GM21619 (cell line): ENCODE data around the gene APOE.
"Not testable (repeated sequence)": the region's sequence is repeated elsewhere in the genome, so short reads cannot be mapped to it uniquely, and the experiment has no call there.

ENCODE experiments used
- ATAC-seq: cut with Tn5 transposase; IDR thresholded peaks from one replicate; pipeline ENCODE4 v1.9.1; 2021; ENCODE audit not compliant: unreplicated experiment

Gene APOE

DNA sequence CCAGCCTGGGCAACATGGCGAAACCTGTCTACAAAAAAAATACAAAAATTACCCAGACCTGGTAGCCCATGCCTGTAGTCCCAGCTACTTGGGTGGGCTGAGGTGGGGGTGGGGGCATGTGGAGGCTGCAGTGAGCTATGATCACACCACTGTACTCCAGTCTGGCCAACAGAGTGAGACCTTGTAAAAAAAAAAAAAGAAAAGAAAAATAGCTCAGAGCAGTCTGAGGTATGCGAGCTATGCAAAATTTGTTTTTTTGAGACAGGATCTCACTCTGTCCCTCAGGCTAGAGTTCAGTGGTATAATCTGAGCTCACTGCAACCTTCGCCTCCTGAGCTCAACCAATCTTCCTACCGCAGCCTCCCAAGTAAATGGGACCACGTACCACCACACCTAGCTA, 21.7 kb upstream of the APOE start:
- no peak for ATAC-seq

DNA sequence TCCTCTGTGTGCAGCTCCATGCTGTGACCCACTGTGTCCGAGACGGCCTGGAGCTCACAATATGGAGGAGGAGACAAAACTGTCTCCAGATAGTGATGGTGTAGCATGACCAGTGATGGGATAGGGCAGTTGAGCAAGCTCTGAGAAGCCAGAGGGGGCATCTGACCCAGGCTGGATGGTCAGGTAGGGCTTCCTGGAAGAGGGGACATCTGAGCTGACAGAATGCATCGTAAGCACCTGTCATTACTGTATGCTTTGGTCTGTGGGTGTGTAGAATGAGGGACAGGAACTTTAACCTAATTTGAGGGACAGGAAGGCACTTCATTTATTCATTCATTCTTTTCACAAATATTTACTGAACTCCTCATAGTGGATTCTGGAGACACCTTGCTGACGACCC, 21.0 kb upstream of the APOE start:
- no peak for ATAC-seq

- ATAC-seq: no peak
These were observed 19.5 kb upstream of the APOE start for GRCh38 chr19:44886141-44886540.

- ATAC-seq: no peak
These were observed 17.9 kb upstream of the APOE start for GRCh38 chr19:44887648-44888047.

DNA sequence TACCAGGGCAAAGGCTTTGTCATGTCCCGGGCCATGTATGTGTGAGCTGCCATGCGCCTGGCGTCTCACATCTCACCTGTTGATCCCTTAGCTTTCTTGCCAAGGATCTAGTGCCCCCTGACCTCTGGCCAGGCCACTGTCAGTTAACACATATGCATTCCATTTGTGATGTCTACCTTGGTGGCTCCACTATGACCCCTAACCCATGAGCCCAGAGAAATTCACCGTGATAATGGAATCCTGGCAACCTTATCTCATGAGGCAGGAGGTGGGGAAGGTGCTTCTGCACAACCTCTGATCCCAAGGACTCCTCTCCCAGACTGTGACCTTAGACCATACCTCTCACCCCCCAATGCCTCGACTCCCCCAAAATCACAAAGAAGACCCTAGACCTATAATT, 17.3 kb upstream of the APOE start:
- not testable (repeated sequence) for ATAC-seq

GRCh38 chr19:44889830-44890365, 15.7 kb upstream of the APOE start:
- ATAC-seq: no peak

DNA sequence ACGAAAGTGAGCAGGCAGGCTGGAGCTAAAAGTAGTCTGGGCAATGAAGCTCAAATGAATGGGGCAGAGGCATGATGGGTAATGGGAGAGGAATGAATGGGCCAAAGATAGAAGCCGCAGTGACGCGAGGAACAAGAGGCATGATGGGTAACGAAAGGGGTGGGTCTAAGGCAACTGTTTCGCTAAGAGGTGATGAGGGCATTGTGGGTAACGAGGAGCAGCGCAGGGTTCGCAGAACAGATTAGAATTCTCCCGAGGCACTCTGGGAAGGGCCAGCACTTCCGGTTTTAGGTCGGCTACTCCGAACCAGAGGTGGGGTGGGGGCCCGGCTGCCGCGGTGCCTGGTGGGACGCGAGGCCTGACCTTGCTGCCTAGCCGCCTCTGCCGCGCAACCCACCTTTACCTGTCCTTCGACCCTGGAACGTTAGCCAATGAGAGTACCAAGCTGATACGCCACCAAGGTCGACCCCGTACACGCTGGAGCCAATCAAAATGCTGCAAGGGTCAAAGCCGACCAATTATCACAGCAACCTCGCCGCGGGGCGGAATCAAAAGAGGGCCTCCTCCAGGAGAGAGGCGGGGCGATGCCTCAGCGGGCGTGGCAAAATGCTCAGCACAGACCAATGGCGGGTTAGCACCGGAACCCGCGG, 15.1 kb upstream of the APOE start:
- ATAC-seq: peak; percentile 80

DNA sequence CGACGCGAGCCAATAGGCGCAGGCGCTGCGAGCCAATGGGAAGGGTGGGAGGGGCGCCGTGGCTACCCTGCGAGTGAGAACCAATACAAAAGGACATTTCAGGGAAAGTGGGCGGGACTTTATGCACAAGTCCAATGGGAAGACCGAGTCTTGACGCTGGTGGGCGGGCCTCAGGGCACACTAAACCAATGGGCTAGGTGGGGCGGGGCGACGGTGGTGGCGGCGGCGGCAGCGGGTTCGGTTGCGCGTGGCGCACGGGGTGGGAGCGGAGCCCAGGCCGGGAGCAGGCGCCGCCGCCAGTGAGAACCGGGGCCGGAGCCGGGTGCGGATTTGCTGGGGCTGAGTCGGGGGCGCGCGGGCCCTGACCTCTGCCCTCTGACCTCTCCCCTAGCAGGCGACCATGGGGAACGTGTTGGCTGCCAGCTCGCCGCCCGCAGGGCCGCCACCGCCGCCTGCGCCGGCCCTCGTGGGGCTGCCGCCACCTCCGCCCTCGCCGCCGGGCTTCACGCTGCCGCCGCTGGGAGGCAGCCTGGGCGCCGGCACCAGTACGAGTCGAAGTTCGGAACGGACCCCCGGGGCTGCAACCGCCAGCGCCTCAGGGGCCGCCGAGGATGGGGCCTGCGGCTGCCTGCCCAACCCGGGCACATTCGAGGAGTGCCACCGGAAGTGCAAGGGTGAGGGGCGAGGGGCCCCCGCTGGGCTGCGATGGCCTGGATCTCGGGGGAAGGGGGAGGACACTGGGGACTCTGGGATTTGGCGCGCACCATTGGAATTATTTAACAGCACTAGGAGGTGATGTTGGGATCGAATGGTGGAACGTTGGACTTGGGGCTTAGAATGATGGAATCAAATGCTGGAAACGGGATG, 14.3 kb upstream of the APOE start, which contains the start of gene TOMM40:
TSS of gene TOMM40 (plus strand) at position 239 of the 867 bp plus-strand sequence. CDS start at position 401, 162 bp downstream.
- peak; percentile 52 for ATAC-seq

GRCh38 chr19:44892932-44893331, 12.7 kb upstream of the APOE start:
- no peak for ATAC-seq

DNA sequence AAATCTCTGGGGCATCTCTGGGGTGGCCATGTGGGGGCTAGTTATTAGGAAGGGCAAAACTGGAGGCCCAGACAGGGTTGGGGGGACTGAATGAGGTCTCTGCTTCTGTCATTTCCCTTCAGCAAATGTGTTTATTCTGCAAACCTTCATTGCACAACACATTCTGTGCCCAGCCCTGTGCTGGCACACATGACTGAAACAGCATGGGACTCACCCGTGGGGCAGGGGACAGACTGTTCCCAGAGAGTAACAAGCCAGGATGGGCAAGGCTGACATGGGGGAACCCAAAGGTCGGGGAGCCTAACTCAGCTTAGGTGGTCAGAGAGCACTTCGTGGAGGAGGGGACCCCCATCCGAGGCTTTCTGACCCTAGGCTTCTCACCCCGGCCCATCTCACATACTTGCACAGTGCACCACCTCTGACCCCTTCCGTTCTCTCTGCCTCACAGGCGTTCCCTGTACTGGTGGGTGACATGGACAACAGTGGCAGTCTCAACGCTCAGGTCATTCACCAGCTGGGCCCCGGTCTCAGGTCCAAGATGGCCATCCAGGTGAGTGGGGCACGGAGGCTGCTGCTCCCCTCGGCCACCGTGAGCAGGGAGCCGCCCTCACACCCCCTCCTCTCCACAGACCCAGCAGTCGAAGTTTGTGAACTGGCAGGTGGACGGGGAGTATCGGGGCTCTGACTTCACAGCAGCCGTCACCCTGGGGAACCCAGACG, 12.1 kb upstream of the APOE start:
- ATAC-seq: no peak

DNA sequence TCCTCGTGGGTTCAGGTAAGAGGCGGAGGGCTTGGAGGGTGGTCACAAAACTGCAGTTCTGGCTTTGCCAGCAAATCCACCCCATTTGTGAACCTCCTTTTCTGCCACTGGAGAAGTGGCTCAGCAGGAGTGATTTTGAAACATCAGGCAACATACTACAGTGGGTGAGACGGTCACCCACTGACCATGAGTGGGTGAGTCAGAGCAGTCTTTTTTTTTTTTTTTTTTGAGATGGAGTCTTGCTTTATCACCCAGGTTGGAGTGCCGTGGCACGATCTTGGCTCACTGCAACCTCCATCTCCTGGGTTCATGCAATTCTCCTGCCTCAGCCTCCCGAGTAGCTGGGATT, 11.6 kb upstream of the APOE start:
- no peak for ATAC-seq

DNA sequence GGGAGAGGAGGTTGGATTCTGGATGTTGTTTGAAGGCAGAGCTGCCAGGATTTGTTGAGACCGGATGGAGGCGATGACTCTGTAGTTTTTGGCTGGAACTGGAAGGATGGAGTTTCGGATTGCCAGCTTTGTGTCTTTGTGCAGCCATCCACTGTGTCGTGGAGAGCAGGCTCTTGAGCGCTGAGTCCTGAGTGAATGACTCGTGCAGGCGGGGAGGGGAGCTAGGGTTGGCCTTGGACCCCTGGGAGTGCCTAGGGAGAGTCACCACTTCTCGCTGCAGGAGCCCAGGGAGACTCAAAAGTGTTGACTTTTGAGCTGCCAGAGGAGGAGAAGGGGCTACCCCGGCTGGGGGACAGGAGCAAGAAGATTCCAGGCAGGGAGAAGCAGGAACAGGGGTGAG, 10.7 kb upstream of the APOE start:
- no peak for ATAC-seq

DNA sequence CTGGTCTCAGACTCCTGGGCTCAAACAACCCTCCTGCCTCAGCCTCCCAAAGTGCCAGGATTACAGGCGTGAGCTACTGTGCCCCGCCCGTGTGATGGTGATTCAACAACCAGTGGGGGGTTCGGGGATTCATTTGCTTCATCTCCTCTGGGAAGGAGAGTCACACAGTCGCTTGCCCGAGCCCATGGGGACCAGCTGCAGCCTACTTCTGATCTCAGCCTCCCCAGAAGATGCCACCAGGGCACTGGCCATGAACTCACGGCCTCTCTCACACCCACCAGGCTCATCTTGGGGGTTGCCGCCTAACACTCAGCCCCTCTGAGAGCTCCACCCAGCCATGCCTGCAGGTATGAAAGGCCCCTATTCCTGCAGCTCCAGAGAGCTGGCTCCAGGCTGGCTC, 7.8 kb upstream of the APOE start:
- no peak for ATAC-seq

DNA sequence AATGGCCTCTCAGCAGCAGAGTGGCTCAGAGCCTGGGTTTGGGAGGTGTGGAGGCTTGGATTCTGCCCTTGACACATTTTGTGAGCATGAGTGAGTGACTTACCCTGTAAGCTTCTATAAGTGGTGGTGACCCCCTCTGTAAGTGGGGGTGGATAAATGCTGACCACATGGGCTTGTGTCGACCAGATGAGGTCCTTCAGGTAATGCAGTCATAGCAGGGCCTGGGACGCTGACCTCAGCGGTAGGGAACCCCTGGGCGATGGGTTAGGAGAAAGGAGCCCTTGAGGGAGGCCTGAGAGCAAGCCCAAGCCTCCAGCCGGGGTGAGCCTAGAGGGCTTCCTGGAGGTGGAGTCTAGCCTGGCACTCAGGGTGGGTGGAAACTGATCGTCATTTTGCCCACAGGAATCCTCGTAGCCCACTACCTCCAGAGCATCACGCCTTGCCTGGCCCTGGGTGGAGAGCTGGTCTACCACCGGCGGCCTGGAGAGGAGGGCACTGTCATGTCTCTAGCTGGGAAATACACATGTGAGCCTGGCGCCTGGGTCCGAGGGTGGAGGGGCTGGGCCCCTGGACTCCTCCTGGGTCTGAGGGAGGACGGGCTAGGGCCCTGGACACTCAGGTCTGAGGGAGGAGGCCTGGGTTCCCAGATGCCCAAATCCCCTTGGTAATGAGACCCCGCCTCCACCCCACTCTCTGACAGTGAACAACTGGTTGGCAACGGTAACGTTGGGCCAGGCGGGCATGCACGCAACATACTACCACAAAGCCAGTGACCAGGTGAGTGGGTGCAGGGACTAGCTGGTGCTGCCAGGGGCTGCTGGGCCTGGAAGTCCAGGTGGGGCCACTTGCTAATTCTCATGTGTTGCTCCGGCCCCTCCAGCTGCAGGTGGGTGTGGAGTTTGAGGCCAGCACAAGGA, 5.0 kb upstream of the APOE start:
- no peak for ATAC-seq

GRCh38 chr19:44903216-44903601, 2.4 kb upstream of the APOE start:
- no peak for ATAC-seq

- ATAC-seq: no peak
These were observed 1.8 kb upstream of the APOE start for GRCh38 chr19:44903602-44904425.

GRCh38 chr19:44904426-44904994, 1.1 kb upstream of the APOE start:
- ATAC-seq: no peak

DNA sequence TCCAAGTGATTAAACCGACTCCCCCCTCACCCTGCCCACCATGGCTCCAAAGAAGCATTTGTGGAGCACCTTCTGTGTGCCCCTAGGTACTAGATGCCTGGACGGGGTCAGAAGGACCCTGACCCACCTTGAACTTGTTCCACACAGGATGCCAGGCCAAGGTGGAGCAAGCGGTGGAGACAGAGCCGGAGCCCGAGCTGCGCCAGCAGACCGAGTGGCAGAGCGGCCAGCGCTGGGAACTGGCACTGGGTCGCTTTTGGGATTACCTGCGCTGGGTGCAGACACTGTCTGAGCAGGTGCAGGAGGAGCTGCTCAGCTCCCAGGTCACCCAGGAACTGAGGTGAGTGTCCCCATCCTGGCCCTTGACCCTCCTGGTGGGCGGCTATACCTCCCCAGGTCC, 2.0 kb downstream of the APOE start:
- no peak for ATAC-seq

DNA sequence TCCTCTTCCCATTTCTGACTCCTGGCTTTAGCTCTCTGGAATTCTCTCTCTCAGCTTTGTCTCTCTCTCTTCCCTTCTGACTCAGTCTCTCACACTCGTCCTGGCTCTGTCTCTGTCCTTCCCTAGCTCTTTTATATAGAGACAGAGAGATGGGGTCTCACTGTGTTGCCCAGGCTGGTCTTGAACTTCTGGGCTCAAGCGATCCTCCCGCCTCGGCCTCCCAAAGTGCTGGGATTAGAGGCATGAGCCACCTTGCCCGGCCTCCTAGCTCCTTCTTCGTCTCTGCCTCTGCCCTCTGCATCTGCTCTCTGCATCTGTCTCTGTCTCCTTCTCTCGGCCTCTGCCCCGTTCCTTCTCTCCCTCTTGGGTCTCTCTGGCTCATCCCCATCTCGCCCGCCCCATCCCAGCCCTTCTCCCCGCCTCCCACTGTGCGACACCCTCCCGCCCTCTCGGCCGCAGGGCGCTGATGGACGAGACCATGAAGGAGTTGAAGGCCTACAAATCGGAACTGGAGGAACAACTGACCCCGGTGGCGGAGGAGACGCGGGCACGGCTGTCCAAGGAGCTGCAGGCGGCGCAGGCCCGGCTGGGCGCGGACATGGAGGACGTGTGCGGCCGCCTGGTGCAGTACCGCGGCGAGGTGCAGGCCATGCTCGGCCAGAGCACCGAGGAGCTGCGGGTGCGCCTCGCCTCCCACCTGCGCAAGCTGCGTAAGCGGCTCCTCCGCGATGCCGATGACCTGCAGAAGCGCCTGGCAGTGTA, 2.7 kb downstream of the APOE start:
- no peak for ATAC-seq
